Inferior parietal cortex (tissue), 1 donor: Measurements from ENCODE around the gene C19orf85.

ENCODE experiments used
- DNase-seq: peaks from one replicate; pipeline ENCODE4 v3.0.0-alpha.2; 2016; ENCODE audit errors: extremely low spot score

The C19orf85 gene

DNA sequence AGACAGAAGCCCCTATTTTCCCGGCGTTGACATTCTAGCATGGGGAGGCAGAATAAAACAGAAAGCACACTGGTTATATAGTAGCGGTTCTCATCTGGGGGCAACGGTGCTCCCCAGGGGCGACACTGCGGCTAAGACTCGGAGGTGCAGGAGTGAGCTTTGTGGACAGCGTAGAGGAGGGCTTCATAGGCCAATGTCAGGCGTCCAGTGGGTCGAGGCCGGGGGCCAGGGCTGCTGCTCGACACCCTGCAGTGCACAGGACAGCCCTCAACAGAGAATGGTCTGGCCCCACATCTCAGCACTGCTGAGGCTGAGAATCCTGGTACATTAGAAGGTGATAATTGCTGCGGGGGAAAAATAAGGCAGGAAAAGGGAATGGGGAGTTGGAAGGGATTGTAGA, 13.4 kb upstream of the C19orf85 start:
- DNase-seq: no peak

DNA sequence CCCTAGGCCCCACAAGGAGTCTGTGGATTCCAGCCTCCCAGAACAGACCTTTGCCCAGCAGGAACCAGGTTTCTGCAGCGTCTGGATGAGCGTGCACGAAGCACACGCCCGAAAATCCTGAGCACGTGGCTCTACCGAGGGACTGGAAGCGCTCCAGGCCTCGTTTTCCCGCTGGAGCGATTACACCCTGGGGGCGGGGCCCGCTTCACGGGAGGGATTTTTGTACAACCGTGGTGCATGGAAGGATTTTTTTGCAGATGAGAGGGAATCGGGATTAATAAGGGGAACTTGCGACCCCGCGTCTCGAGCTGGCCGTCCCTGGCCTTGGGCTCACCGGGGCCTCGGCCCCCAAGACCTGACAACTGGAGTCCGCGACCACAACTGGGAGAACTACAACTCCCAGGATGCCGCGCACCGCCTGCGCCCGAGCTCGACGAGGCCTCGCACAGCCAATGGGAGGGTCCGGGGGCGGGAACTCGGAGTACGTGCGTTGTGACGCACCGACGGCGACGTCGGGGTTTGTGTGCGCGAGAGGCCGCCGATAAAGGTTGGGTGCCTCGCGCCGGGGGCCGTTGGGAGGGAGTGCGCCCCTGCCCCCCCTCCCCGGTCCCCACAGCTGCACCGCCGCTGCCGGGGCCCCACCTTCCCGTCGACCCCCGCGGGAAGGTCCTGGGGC, 11.7 kb upstream of the C19orf85 start, which contains the start of gene ZNF628:
Gene ZNF628 (plus strand): TSS at position 518 of the 676 bp plus-strand sequence. CDS start 3,294 bp downstream, outside the sequence.
- DNase-seq: peak; percentile 96

DNA sequence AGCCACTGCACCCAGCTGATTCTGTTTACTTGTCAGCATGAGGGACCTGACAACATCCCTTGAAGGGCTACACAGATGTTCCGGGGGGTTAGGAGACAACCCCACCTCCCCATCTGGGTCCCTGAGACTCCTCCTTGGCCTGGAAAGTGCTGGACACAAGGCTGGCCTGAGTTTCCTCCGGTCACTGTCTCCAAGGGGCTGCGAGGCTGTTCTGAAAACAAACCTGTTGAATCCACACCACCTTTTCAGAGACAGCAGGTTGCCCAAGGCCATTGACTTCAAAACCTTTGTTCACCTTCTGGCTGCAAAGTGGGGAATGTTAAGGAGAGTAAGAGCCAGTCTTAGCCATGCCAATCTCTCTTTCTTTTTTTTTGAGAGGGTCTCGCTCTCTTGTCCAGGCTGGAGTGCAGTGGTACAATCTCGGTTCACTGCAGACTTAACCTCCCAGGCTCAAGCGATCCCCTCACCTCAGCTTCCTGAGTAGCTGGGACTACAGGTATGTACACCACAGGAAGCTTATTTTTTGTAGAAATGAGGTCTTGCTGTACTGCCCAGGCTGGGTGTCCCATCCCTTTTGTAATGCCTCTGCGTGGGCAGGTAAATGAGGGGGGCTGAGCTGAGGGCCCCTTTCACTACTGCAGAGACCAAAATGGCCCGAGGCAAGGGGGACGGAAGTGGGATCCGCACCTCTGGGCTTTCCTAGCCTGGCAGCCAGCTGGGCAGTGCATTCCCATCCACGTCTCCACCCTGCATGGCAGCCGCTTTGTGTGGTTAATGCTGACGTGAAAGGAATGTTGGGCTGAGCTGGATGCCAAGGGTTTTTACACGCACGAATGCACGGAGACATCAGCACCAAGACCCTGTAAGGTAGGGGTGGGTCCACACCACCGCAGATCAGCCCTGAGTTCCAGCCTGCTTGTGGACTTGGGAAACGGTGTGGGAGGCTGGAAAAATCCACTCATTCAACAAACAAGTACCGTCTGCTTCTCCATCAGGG, 10.0 kb upstream of the C19orf85 start:
- DNase-seq: no peak

- DNase-seq: no peak
Measured at GRCh38 chr19:55473225-55474012, 8.9 kb upstream of the C19orf85 start.

- DNase-seq: no peak
Measured at GRCh38 chr19:55472463-55472862, 7.9 kb upstream of the C19orf85 start.

DNA sequence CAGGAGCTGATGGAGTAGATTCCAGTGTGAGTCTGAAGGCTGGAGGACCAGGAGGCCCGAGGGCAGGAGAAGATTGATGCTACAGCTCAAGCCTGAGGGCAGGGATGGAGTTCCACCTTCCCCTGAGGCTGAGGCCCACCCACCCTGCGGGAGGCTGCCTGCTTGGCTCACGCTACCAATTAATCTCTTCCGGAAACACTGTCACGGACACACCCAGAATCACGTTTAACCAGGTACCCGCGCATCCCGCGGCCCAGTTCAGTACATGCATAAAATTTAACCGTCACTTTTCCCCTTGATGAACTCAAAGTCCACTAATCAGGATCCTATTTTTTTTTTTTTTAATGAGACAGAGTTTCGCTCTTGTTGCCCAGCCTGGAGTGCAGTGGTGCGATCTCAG, 6.7 kb upstream of the C19orf85 start:
- DNase-seq: no peak

GRCh38 chr19:55468054-55468393, 3.5 kb upstream of the C19orf85 start:
- no peak for DNase-seq

- DNase-seq: no peak
Measured at GRCh38 chr19:55467236-55468053, 2.9 kb upstream of the C19orf85 start.

DNA sequence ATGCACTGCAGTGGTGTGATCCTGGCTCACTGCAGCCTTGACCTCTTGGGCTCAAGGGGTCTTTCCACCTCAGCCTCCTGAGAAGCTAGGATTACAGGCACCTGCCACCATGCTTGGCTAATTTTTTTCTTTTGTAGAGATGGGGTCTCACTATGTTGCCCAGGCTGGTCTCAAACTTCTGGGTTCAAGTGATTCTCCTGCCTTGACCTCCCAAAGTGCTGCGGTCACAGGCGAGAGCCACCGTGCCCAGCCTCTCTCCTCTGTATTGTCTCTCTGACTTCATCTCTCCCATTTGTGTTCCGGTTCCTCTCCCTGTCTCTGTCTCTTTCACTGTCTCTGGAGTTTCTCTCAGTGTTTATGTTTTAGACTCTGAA, 1.7 kb upstream of the C19orf85 start:
- no peak for DNase-seq

- no peak for DNase-seq
Measured at GRCh38 chr19:55465460-55466240, 1.1 kb upstream of the C19orf85 start.

- no peak for DNase-seq
Measured at GRCh38 chr19:55464039-55464661, 401 bp downstream of the C19orf85 start.

- DNase-seq: no peak
Measured at GRCh38 chr19:55463583-55464031, 944 bp downstream of the C19orf85 start.

- DNase-seq: no peak
Measured at GRCh38 chr19:55462722-55463121, 1.8 kb downstream of the C19orf85 start.

- no peak for DNase-seq
Measured at GRCh38 chr19:55461974-55462626, 2.5 kb downstream of the C19orf85 start.

GRCh38 chr19:55461259-55461973, 3.1 kb downstream of the C19orf85 start, which contains the start of gene ISOC2:
ISOC2 (minus strand) TSS chr19:55461642; CDS start chr19:55456486, 5,156 bp downstream.
- DNase-seq: peak; percentile 96

DNA sequence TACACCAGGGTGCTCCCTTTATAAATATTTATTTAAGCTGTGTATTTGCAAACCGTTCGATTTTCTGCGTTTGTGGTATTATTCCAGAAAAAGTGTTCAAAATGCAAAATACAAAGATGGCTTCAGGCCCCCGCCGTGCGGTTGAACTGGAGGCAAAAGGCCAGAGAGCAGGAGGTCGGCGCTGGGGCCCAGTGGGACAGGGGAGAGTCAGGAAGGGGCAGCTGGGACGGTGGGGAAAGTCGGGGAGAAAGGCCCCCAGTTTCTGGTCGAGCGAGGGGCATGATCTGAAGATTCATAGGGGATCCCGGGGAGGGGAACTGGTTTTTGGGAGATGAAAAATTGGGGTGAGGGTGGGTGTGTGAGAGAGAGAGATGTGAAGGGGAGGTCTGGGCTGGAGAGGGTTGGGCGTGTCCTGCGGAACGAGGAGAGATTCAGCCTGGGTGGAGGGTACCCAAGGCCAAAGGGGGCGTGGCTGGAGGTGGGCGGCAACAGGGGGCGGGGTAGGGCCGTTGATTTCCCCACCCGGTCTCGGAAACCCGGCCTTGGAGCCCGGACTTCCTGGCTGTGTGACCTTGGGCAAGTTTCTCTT, 3.8 kb downstream of the C19orf85 start:
- no peak for DNase-seq

- peak; percentile 64 for DNase-seq
Measured at GRCh38 chr19:55459950-55460657, 4.4 kb downstream of the C19orf85 start.
